Urothelium cell line (cell line): Measurements from ENCODE around the gene FOXJ3.

Experiments used
- DNase-seq: peaks from one replicate; pipeline ENCODE4 v3.0.0; 2011; ENCODE audit warnings: low spot score, mixed read lengths
- FAIRE-seq: peaks from 2 replicates; lab custom pipeline; 2011; peaks lifted over from hg19 to GRCh38; lab: Jason Lieb, UNC

Gene FOXJ3

GRCh38 chr1:42335050-42335808 is at the start of gene FOXJ3:
TSS of gene FOXJ3 (minus strand) at chr1:42335235. CDS start at chr1:42311093, 24,142 bp downstream.
- DNase-seq (peak; percentile 98), FAIRE-seq (peak; percentile 98)

GRCh38 chr1:42381280-42381673 is 46.2 kb upstream of the FOXJ3 start:
- no peak for DNase-seq
- FAIRE-seq: no peak

- peak; percentile 93 for DNase-seq
- peak; percentile 70 for FAIRE-seq
Measured at GRCh38 chr1:42380586-42381279, 45.7 kb upstream of the FOXJ3 start, which contains the start of gene RIMKLA. TSS of gene RIMKLA (plus strand) at chr1:42380792. CDS start at chr1:42380935, 143 bp downstream.

- FAIRE-seq (peak; percentile 53), DNase-seq (peak; percentile 79)
Measured at GRCh38 chr1:42379794-42380585, 45.0 kb upstream of the FOXJ3 start.

GRCh38 chr1:42372796-42373195 is 37.8 kb upstream of the FOXJ3 start:
- DNase-seq: no peak
- FAIRE-seq: peak; percentile 50

GRCh38 chr1:42370876-42371549 is 36.0 kb upstream of the FOXJ3 start:
- DNase-seq (no peak), FAIRE-seq (no peak)

- FAIRE-seq (no peak), DNase-seq (no peak)
Measured at GRCh38 chr1:42369471-42369870, 34.4 kb upstream of the FOXJ3 start.

- FAIRE-seq: no peak
- DNase-seq: no peak
Measured at GRCh38 chr1:42368096-42368795, 33.2 kb upstream of the FOXJ3 start.

- DNase-seq (no peak), FAIRE-seq (no peak)
Measured at GRCh38 chr1:42365118-42365517, 30.1 kb upstream of the FOXJ3 start.

GRCh38 chr1:42364542-42364941 is 29.5 kb upstream of the FOXJ3 start:
- no peak for DNase-seq
- FAIRE-seq: no peak

GRCh38 chr1:42364089-42364488 is 29.1 kb upstream of the FOXJ3 start:
- FAIRE-seq: no peak
- DNase-seq: no peak

- DNase-seq (no peak), FAIRE-seq (no peak)
Measured at GRCh38 chr1:42359466-42359865, 24.4 kb upstream of the FOXJ3 start.

GRCh38 chr1:42358791-42359190 is 23.8 kb upstream of the FOXJ3 start:
- FAIRE-seq (no peak), DNase-seq (no peak)

- DNase-seq: no peak
- no peak for FAIRE-seq
Measured at GRCh38 chr1:42350086-42350485, 15.1 kb upstream of the FOXJ3 start.

- peak; percentile 52 for FAIRE-seq
- DNase-seq: no peak
Measured at GRCh38 chr1:42348498-42348897, 13.5 kb upstream of the FOXJ3 start.

- FAIRE-seq (no peak), DNase-seq (no peak)
Measured at GRCh38 chr1:42343049-42343448, 8.0 kb upstream of the FOXJ3 start.

GRCh38 chr1:42340901-42341300 is 5.9 kb upstream of the FOXJ3 start:
- DNase-seq (no peak), FAIRE-seq (no peak)

GRCh38 chr1:42340093-42340492 is 5.1 kb upstream of the FOXJ3 start:
- DNase-seq (peak; percentile 50), FAIRE-seq (no peak)

GRCh38 chr1:42336978-42337377 is 1.9 kb upstream of the FOXJ3 start:
- FAIRE-seq: no peak
- DNase-seq: no peak

GRCh38 chr1:42335809-42336518 is 929 bp upstream of the FOXJ3 start:
- no peak for FAIRE-seq

More at GRCh38 chr1:42335809-42336518, 929 bp upstream of the FOXJ3 start:
- DNase-seq: no peak
